ENCODE results near the gene SPDYE16. TPM values are rescaled to one million over a fixed set of nuclear protein-coding genes. Genes with fewer than 3 reads are reported as not detected.
"Not testable (repeated sequence)": the region's sequence is repeated elsewhere in the genome, so short reads cannot be mapped to it uniquely, and the experiment has no call there.

Gene SPDYE16
- total RNA-seq, 2 experiments from 2014 or later, result 0.19 TPM

GRCh38 chr7:76492139-76492538, 51.0 kb downstream of the SPDYE16 start:
- H3K4me1 Mint-ChIP-seq (ENCODE audit: low read depth); intact Hi-C loops (cut with micrococcal nuclease); POLR2A ChIA-PET; H3K36me3 Mint-ChIP-seq; DNase-seq; CTCF ChIA-PET; H3K27ac Mint-ChIP-seq; H3K27me3 Mint-ChIP-seq; H3K9me3 Mint-ChIP-seq; H3K4me3 Mint-ChIP-seq: not testable (repeated sequence)

- intact Hi-C loops (cut with micrococcal nuclease); H3K4me3 Mint-ChIP-seq; H3K9me3 Mint-ChIP-seq; DNase-seq; CTCF ChIA-PET; POLR2A ChIA-PET; H3K27ac Mint-ChIP-seq; H3K27me3 Mint-ChIP-seq; H3K4me1 Mint-ChIP-seq (ENCODE audit: low read depth); H3K36me3 Mint-ChIP-seq: not testable (repeated sequence)
These were observed 55.1 kb downstream of the SPDYE16 start for GRCh38 chr7:76487969-76488368.

- H3K27ac Mint-ChIP-seq, result peak overlapping the region; percentile 85
- H3K4me3 Mint-ChIP-seq, result peak overlapping the region; percentile 48
- H3K36me3 Mint-ChIP-seq; CTCF ChIA-PET; POLR2A ChIA-PET; H3K27me3 Mint-ChIP-seq; intact Hi-C loops (cut with micrococcal nuclease); H3K4me1 Mint-ChIP-seq (ENCODE audit: low read depth); H3K9me3 Mint-ChIP-seq: not testable (repeated sequence)
- DNase-seq, result peak; percentile 68
These were observed 56.5 kb downstream of the SPDYE16 start for GRCh38 chr7:76486618-76487017.

GRCh38 chr7:76485822-76486610, 57.1 kb downstream of the SPDYE16 start:
- H3K4me3 Mint-ChIP-seq; H3K36me3 Mint-ChIP-seq; POLR2A ChIA-PET; intact Hi-C loops (cut with micrococcal nuclease); H3K4me1 Mint-ChIP-seq (ENCODE audit: low read depth); H3K27me3 Mint-ChIP-seq; H3K27ac Mint-ChIP-seq; CTCF ChIA-PET; DNase-seq; H3K9me3 Mint-ChIP-seq: not testable (repeated sequence)

- CTCF ChIA-PET; POLR2A ChIA-PET; H3K4me1 Mint-ChIP-seq (ENCODE audit: low read depth); intact Hi-C loops (cut with micrococcal nuclease); H3K36me3 Mint-ChIP-seq; H3K27ac Mint-ChIP-seq; DNase-seq; H3K9me3 Mint-ChIP-seq; H3K27me3 Mint-ChIP-seq; H3K4me3 Mint-ChIP-seq: not testable (repeated sequence)
These were observed 58.6 kb downstream of the SPDYE16 start for GRCh38 chr7:76484456-76484855.

- H3K4me3 Mint-ChIP-seq; H3K4me1 Mint-ChIP-seq (ENCODE audit: low read depth); intact Hi-C loops (cut with micrococcal nuclease); POLR2A ChIA-PET; H3K36me3 Mint-ChIP-seq; H3K9me3 Mint-ChIP-seq; CTCF ChIA-PET; H3K27me3 Mint-ChIP-seq; H3K27ac Mint-ChIP-seq; DNase-seq: not testable (repeated sequence)
These were observed 60.0 kb downstream of the SPDYE16 start for GRCh38 chr7:76483081-76483480.

- H3K36me3 Mint-ChIP-seq; POLR2A ChIA-PET; CTCF ChIA-PET; H3K4me3 Mint-ChIP-seq; H3K9me3 Mint-ChIP-seq; DNase-seq; intact Hi-C loops (cut with micrococcal nuclease); H3K4me1 Mint-ChIP-seq (ENCODE audit: low read depth); H3K27ac Mint-ChIP-seq; H3K27me3 Mint-ChIP-seq: not testable (repeated sequence)
These were observed 60.4 kb downstream of the SPDYE16 start for GRCh38 chr7:76482660-76483059.

Other genes with a start within 250 kb of the SPDYE16 start
- 100 to 1,000 TPM; 119 to 127 TPM for gene HSPB1, start 240.6 kb downstream of the SPDYE16 start, total RNA-seq
- gene YWHAG, start 184.3 kb downstream of the SPDYE16 start, total RNA-seq, result 100 to 1,000 TPM; 127 TPM
- under 1 TPM; 0.81 to 0.87 TPM for gene SSC4D, start 133.6 kb downstream of the SPDYE16 start, total RNA-seq
- 10 to 100 TPM; 19.4 to 20.4 TPM for gene ZP3, start 118.3 kb downstream of the SPDYE16 start, total RNA-seq
- gene DTX2, start 81.6 kb downstream of the SPDYE16 start, total RNA-seq, result 10 to 100 TPM; 15.9 to 16.5 TPM
- gene UPK3B, start 32.7 kb downstream of the SPDYE16 start, total RNA-seq, result 1 to 10 TPM in 1 of 2 experiments, under 1 TPM in 1; 0.65 to 1.6 TPM
- gene POMZP3, start 84.0 kb upstream of the SPDYE16 start, total RNA-seq, result 10 to 100 TPM; 29.3 to 29.8 TPM